GM21529 (cell line): ENCODE results near the gene WDR77.

ENCODE experiments used
- ATAC-seq: cut with Tn5 transposase; IDR thresholded peaks from one replicate; pipeline ENCODE4 v1.9.1; 2021; ENCODE audit not compliant: unreplicated experiment

The WDR77 gene

DNA sequence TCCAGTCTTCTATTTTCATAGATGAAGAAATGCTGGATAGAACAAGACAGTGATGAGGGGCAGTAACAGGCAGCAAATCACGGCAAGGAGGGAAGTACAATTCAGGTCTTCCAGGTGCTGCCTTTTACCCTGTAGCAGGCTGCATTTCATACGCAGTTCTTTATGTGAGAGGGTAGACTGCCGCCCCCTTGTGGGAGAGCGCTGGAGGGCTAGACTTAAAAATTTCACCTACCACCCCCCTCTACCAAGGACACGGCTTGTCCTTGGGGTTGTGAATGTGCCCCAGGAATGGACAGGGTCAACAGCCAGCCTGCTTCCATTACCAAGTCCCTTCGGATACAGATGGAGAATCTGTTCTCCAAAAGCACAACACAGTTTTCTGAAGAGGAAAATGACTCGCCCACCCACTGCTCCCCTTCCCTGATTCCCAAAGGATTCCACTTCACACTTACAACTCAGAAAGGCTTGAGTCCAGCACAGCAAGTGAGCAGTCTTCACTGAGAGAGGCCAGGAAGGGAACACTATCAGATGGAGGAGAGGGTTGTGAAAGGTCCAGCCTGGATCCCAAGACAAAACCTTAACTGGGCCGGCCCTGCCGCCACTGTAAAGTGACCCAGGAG, 7.4 kb downstream of the WDR77 start:
- no peak for ATAC-seq

DNA sequence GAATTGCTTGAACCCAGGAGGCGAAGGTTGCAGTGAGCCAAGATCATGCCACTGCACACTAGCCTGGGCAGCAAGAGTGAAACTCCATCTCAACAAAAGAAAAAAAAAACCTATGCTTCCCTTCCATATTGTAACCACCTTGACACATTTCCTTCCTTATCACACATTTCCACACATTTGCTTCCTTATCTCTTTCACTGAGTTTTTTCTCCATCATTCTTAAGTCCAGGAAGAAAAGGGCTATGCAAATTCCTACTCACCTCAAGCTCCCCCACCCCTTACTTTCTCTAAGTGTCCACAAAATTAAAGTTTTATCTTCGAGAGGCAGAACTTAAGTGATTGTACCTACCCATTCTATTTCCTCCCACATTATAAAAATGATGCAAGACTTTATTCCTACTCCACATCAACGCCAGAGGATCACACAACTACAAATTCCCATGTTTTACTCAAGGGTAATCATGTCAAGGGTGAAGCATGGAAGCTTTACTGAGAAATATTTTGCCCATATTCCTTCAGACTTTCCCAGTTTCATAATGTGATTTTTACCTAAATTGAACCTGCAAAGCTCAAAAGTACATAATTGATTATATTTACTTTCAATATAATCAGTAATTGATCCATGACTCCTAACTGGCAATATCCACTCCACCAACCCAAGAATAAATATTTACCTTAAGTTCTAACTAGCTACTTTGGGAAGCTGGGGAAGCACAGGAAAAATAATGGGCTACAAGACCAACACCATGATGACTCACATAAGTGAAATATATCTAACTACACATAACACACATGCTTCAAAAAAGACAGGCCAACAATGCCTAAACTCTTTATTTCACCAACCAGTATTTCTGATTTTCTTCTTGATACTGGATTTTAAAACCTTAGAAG, 9.3 kb downstream of the WDR77 start:
- no peak for ATAC-seq

DNA sequence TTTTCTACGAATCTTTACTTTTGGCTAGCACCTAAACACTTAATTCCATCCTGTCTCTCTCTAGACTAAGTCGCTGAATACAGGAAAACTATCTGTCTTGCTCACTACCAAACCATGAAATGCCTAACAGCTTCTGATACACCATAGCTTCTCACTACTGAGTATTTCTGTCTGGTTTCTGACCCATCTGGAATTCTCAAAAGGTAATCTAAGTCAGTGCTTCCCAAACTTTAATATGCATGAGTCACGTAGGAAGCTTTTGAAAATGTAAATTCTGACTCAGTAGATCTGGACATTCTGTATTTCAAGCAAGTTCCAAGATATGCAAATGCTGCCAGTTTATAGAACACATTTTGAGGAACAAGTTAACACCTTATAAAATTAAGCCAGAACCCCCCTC, 12.3 kb downstream of the WDR77 start:
- no peak for ATAC-seq

DNA sequence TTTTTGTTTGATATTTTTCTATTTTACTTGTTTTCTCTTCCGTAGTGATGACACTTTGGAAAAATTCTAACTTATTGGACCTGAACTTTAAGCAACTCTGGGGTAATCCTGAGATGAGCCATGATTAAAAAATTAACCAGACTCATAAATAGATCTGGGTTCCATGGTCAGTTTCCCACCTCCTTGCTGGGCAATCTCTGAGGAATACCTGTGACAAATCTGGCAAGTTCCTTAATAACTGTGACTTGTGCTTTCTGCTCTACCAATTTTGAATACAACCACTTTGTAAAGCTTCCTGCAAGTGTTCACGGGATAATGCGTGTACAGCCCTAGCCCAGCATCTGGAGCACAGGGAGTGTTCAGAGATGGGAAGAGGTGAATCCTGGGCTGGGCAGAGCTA, 24.8 kb downstream of the WDR77 start:
- ATAC-seq = no peak

DNA sequence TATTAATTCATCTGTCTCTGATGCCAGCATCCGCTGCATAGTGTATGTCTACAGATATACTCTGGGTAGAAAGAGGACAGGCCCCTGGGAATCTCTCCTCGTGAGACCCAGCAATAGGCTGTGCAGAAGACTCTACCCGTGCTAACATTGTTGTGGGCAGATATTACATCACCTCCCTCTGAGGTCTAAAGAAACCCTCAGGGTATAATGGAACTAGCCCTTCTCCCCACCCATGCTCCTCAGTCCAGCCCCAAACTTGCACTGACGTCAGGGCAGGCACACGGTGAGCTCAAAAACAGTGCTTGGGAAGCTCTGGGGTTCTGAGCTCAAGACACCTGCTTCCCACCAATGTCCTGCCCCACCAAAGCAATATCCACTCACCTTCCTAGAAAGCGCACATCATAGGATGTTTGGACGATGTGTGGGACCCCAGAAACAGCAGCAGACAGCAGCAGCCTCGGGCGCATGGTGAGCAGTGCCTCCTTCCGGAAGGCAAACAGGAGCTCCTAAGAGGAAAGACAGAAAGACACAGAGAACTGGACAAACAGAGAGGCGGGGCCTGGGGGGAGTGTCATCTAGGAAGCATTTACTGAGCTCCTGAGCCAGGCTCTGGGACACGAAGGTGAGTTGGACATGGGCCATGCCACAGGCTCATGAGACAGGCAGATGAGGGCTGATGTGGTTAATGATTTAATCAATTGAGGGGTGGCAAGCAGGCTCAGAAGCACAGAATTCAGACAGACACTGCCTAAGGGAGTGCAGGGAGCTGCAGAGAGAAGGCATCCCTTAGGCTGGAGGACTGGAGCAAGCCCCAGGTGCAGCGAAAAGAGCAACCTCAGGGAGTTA, 26.3 kb downstream of the WDR77 start:
- ATAC-seq = no peak

DNA sequence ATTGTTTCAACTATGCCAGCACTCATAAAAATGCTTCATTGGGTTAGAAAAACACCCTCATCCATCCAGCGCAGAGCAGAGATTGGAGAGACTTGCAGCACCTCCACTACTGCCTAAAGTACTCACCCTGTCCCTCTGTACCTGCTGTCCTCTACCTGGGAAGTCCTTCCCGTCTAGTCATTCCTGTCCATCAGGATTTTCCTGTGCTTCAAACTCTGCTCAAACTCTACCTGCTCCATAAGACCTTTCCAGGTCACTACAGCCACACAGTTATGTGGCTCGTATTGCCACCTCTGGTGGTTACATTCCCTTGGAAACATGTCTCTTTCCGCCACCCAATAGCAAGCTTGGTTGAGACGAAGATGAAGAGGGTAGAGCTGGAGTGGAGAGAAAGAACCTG, 28.7 kb downstream of the WDR77 start:
- ATAC-seq = no peak

DNA sequence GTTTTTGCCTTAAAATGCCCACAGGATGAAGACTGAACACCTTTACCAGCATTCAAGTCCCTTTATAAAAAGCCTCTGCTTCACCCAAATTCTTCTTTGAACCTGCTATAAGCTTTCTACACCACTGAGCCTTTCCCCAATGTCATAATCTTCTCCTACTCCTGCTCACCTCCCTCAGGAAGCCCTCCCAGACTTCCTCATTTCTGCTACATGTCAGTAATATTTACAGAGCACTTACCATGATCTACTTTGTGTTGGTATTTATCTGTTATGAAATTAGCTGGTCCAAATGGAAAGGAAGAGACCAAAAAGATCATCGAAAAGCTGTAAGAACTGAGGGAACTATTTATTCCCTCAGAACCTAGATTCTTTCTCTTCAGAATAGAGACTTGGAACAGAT, 30.0 kb downstream of the WDR77 start:
- ATAC-seq = no peak

DNA sequence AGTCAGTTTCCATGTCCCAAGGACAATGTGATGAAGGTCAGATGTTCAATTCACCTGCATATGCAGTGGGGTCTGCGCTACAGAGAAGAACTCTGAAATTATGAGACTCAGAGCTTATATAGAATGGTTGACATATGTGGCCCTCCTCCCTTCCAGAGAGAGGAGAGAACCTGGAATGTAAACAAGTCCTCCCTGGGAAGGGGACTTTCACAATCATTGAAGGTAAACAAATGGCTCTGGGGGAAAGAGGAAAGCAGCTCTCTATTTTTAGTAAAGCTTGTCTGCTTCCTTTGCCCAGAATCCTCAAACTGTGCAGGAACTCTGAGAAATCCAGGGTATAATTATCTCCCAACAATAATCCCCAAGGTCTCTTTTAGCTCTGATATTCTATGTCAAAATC, 31.3 kb downstream of the WDR77 start:
- ATAC-seq = no peak

DNA sequence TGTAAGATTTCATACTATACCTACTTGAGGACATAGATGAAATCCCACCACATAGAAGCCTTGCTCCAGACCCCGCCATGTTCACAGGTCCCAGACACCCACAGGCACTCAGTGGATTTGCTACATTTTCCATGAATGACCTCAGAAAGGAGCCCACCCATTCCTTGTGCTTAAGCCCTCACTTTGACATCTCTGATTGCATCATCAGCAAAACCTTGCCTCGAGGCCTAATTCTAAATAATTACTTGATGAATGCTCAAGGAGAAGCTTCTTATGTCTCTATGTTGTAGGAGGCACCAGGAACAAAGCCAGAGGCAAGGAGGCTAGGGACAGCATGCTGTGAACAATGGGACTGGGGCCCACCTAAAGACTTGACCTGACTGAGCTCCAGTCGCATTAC, 33.6 kb downstream of the WDR77 start:
- no peak for ATAC-seq

DNA sequence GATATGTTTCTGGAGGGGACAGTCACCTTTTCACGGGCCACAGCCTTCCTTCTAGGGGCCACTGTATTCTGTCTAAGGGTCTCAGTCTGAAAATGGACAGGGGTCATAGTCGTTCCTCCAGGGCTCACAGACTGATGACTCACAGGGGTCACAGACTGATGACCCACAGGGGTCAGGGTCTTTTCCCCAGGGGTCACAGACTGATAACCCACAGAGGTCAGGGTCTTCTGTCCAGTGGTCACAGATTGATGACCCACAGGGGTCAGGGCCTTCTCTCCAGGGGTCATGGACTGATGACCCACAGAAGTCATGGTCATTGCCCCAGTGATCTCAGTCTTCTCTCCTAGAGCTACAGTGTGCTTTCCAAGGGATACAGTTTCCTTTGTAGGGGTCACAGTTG, 34.3 kb downstream of the WDR77 start:
- ATAC-seq = no peak

DNA sequence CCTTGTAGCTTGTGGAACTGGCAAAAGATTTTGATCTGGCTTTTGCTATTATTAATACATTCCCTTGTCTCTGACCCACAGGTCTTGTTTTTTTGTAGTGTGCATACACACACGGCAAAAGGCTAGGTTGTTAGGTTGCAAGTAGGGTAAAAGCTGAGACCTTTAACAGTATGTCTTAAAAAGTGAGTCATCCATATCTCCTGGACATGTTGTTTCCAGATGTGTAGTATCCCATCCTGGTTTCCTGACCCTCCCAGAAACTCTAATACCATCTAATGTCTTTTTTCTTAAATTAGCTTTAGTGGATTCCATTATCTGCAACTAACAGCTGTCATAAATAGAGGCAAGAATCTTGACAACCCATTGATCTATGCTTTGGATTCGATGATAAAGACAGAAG, 36.2 kb downstream of the WDR77 start:
- ATAC-seq = no peak

DNA sequence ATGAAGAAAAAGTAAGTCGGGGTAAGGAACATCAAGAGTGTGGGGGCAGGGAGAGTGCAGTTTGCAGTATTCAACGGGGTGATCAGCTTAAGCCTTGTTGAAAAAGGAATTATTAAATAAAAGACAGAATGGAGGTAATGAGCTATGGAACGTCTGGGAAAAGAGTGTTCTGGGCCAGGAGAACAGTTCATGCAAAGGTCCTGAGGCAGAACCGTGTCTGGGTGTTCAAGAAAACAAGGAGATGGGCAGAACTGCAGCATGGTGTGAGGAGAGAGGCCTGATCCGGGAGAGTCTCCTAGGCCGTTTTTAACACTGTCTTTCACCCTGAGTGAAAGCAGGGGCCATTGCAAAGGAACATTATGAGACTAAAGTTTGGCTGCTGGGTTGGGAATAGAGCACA, 41.8 kb downstream of the WDR77 start:
- ATAC-seq = no peak

DNA sequence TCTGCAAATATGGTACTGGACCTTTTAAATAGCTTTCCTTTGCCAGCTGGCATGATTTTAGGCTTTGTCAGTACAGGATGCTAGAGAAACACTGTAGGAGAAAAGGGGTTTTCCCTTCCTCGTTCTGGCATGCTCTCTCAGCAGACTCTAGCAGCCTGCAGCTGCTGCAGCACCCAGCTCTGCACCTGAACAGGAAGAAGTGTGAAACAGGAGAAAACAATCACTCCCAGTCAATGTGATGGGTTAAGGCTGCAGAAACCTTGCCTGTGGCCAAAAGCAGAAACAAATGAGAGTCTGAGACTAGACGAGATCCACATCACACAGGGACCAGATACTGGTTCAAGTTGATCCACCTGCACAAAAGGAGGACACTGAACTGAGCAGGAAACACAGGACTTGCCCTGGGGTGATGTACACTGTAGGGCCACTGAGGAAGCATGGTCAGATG, 42.7 kb downstream of the WDR77 start:
- ATAC-seq = peak; percentile 98

DNA sequence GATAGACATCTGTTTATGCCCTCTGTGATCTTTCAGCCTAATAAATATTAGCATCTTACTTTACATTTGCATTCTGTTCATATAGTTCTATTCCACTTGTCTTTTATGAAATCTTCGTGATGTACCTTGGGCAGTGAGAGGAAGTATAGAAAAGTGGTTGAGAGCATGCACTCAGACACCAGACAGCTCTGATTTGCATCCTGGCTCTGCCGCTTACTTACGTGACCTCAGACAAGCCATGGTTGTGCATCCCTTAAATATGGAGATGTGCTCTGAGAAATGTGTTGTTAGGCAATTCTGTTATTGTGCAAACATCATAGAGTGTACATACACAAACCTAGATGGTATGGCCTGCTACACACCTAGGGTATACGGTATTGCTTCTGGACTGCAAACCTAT, 44.5 kb downstream of the WDR77 start:
- ATAC-seq = no peak

DNA sequence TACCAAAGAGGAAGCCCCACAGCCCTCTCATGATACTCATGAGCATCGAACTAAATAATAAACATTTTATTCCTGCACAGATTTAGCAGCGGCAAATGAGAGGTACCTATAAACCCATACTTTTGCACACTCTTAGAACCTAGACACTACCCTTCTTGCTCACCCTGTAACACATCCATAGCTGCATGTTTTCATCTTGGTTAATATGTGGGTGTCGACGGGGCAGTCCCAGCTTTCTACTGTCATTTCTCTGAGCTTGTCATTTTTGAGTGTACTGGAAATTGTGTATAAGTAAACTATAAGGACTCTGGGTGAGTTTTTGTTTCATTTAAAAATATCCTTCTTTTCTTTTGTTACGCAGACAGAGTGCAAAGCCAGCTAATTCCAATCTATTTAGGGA, 47.0 kb downstream of the WDR77 start:
- no peak for ATAC-seq

DNA sequence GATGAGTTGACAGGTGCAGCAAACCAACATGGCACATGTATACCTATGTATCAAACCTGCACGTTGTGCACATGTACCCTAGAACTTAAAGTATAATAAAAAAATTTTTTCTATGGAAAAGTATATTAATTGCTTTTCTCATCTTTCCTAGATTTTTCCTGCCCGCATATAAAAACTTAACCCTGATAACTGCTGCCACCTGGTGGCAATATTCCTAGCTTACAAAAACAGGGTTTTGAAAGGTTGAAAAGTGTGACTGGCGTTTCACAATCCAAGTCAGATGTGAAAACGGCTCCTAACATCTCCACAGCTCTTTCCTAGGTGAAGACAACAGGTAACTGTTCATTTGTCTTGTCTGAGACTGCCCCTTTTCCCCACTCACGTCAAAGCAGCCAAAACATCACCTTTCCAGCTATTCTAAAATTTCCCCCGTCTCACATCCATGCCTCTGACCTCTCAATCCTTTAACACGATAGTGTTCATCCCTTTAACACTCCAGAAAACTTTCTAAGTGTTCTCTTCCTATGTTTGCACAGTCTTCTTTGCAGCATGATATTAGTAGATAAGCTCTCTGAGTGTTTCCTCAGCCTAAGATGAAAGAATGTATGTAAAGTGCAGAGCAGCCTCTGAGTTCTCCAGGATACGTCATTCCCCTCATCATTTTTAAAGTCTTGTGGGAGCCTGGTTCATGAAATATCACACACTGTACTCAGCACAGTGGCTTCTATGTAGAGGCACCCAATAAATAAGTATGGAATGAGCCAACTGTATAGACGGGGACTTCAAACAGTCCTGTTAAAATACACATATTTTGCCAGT, 49.1 kb downstream of the WDR77 start:
- no peak for ATAC-seq

DNA sequence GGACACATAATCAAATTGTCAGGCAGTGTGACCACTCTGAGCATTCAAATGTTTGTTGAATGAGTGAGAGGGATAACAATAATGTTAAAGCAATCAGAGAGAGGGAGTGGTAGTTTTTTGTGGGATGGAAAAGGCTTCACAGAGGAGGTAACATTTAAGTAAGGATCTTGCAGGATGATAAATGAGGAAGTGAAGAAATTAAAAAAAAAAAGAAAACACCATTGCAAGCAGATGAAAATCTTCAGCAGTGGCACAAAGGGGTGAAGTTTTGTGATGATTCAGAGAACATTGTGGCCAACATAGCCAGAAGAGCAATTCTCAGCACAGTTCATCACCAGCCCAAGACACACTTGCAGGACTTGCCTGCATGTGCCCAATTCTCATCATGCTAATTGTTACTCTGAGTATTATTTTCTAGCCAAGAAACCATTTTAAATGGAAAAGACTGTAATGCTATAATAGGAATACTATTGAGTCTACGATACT, 56.6 kb downstream of the WDR77 start:
- ATAC-seq = no peak

DNA sequence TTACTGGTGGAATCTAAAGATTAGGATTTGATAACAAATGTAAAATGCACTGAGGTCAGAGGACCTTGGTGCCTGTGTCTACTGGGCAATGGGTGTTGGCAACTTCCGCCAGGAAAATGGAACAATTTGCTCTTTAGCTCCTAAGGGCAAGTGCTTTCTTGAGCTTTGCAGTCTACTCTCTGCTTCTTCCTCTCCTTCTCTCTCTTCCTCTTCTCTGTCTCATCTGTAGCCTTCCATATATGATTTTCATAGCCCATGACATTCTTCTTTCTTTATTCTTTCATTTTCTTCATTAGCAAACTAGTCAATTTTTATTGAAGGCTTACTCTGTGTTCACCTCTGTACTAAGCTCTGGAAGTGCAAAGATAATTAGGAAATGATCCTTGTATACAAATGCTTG, 57.0 kb downstream of the WDR77 start:
- ATAC-seq = no peak
